A549 treated with Hydrocortisone at 1 μM for 4 hours (cell line): ENCODE results near the gene OR56A5. TPM values are rescaled to one million over a fixed set of nuclear protein-coding genes. Genes with fewer than 3 reads are reported as not detected.

ENCODE experiments used
- total RNA-seq: library from RNA; stranded (reverse); fragments of 200-300 nt; extraction: Qiagen RNA extraction; gene quantifications from 5 replicates; pipeline ENCODE4 v1.2.3, GENCODE V29; 2022

OR56A5 gene, protein sequence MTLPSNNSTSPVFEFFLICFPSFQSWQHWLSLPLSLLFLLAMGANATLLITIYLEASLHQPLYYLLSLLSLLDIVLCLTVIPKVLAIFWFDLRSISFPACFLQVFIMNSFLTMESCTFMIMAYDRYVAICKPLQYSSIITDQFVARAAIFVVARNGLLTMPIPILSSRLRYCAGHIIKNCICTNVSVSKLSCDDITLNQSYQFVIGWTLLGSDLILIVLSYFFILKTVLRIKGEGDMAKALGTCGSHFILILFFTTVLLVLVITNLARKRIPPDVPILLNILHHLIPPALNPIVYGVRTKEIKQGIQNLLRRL
- not detected in 5 replicates for total RNA-seq

GRCh38 chr11:5968394-5968793 is at the start of gene OR56A5:
Gene OR56A5 (minus strand): TSS chr11:5968494. CDS start chr11:5968494, 0 bp downstream.

DNA sequence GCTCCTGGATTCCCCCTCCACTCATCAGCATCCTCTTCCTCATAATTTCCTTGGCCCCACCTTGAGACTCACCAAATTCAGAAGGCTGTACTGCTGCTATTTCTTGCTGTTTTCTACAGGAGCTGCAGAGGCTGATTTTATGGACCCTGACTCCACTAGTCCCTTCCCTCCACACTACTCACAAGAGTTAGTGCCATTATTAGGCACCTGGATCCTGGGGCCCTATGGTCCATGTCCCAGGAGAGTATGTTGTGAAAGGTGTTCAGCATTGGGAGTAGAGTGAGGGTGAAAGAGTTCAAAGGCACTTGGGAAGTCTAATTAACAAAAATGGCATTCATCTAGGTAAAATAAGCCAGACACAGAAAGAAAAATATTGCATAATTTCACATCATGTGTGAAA is 38.6 kb upstream of the OR56A5 start, which contains the start of gene OR56A4:
Gene OR56A4 (minus strand): TSS at position 101 of the 400 bp plus-strand sequence. CDS start 3,954 bp downstream, outside the sequence.

DNA sequence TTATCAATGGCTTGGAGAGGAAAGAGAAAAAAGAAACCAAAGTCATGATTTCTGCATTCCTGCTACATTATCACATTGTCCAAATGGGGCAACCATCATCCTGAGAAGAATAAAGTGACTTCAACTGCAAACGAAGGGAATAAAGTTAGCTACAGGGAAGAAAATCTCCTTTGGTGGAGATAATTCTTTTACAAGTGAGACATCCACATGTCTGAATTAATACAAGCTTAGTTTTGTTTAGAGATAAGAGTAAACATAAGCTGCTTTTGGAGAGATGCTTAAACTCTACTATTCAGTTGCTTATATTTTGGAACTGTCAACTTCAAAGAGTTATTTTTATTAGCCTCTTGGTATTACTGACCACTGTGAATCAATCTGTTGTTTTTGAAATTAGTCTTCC is 18.6 kb upstream of the OR56A5 start, which contains the start of gene OR52L1:
Gene OR52L1 (minus strand): TSS at position 101 of the 400 bp plus-strand sequence. CDS start 55 bp downstream, at position 46.

DNA sequence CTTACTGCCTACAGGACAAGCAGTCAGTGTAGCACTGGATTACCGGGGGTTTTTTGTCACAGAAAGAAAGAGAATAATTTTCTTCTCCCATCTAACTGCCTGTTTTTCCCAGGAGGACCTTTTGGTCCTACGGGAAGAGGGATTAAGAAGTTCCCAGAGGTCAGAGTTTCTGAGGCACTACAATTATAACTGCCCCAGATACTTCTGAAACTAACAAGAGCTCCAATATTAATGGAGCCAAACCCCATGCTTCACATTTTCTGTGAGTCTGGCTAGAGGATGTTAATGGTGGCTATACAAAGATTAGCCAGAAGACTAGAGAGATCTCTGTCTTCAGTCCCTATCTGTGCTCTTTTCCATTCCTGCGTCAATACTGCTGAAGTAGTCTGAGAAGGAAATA is 26.3 kb downstream of the OR56A5 start, which contains the start of gene OR56A3:
Gene OR56A3 (plus strand): TSS at position 301 of the 400 bp plus-strand sequence. CDS start 5,096 bp downstream, outside the sequence.

Other genes with a start within 250 kb of the OR56A5 start
- gene OR56B1, start 232.0 kb downstream of the OR56A5 start, total RNA-seq = not detected in 5 replicates
- gene OR52N4, start 214.3 kb downstream of the OR56A5 start, total RNA-seq = not detected in 5 replicates
- gene OR52N5, start 185.1 kb downstream of the OR56A5 start, total RNA-seq = not detected in 5 replicates
- not detected in 5 replicates for gene OR52N1, start 177.2 kb downstream of the OR56A5 start, total RNA-seq
- gene OR52N2, start 159.6 kb downstream of the OR56A5 start, total RNA-seq = not detected in 5 replicates
- not detected in 5 replicates for gene OR52E6, start 126.6 kb downstream of the OR56A5 start, total RNA-seq
- not detected in 5 replicates for gene OR52E8, start 110.8 kb downstream of the OR56A5 start, total RNA-seq
- not detected in 5 replicates for gene OR52E4, start 87.9 kb downstream of the OR56A5 start, total RNA-seq
- not detected in 5 replicates for gene OR52E5, start 75.3 kb downstream of the OR56A5 start, total RNA-seq
- gene OR56A3, start 26.2 kb downstream of the OR56A5 start, total RNA-seq = not detected in 5 replicates
- not detected in 5 replicates for gene OR52L1, start 18.5 kb upstream of the OR56A5 start, total RNA-seq
- not detected in 5 replicates for gene OR56A4, start 38.5 kb upstream of the OR56A5 start, total RNA-seq
- gene OR56A1, start 62.3 kb upstream of the OR56A5 start, total RNA-seq = not detected in 5 replicates
- not detected in 5 replicates for gene OR56B4, start 139.2 kb upstream of the OR56A5 start, total RNA-seq
- not detected in 5 replicates for gene OR52B2, start 201.8 kb upstream of the OR56A5 start, total RNA-seq
- gene OR52W1, start 230.7 kb upstream of the OR56A5 start, total RNA-seq = not detected in 5 replicates
- gene C11orf42, start 237.1 kb upstream of the OR56A5 start, total RNA-seq = not detected in 5 replicates